Measurements from ENCODE around the gene HYOU1.
"Not testable (repeated sequence)": the region's sequence is repeated elsewhere in the genome, so short reads cannot be mapped to it uniquely, and the experiment has no call there.

Gene HYOU1

GRCh38 chr11:119087123-119087522 is 30.1 kb upstream of the HYOU1 start:
- no peak for DNase-seq

- DNase-seq = peak; percentile 23
Observed at GRCh38 chr11:119085437-119085847, 28.4 kb upstream of the HYOU1 start.

- DNase-seq = peak; percentile 84
Observed at GRCh38 chr11:119084663-119085436, 27.8 kb upstream of the HYOU1 start, which contains the start of gene HMBS. HMBS (plus strand) TSS chr11:119084881; CDS start chr11:119085034, 153 bp downstream.

GRCh38 chr11:119081682-119082260 is 24.8 kb upstream of the HYOU1 start:
- no peak for DNase-seq

- DNase-seq = no peak
Observed at GRCh38 chr11:119078675-119079420, 21.8 kb upstream of the HYOU1 start.

- no peak for DNase-seq
Observed at GRCh38 chr11:119077839-119078238, 20.8 kb upstream of the HYOU1 start.

GRCh38 chr11:119067371-119068222 is 10.6 kb upstream of the HYOU1 start, which contains the start of gene VPS11:
VPS11 (plus strand) TSS chr11:119067818; CDS start chr11:119067824, 6 bp downstream.
- DNase-seq = peak; percentile 98

- DNase-seq = peak; percentile 38
Observed at GRCh38 chr11:119065369-119065768, 8.4 kb upstream of the HYOU1 start.

GRCh38 chr11:119062779-119063178 is 5.8 kb upstream of the HYOU1 start:
- no peak for DNase-seq

GRCh38 chr11:119061256-119061655 is 4.3 kb upstream of the HYOU1 start:
- DNase-seq = no peak

GRCh38 chr11:119059128-119059527 is 2.1 kb upstream of the HYOU1 start:
- not testable (repeated sequence) for DNase-seq

- peak; percentile 43 for DNase-seq
Observed at GRCh38 chr11:119056421-119056999, 495 bp downstream of the HYOU1 start.

- DNase-seq = no peak
Observed at GRCh38 chr11:119055901-119056300, 1.1 kb downstream of the HYOU1 start.

GRCh38 chr11:119054418-119054817 is 2.6 kb downstream of the HYOU1 start:
- DNase-seq = no peak

- no peak for DNase-seq
Observed at GRCh38 chr11:119052163-119052814, 4.7 kb downstream of the HYOU1 start.

- no peak for DNase-seq
Observed at GRCh38 chr11:119051440-119052162, 5.4 kb downstream of the HYOU1 start.

- DNase-seq = no peak
Observed at GRCh38 chr11:119049081-119049480, 7.9 kb downstream of the HYOU1 start.

GRCh38 chr11:119048644-119049043 is 8.4 kb downstream of the HYOU1 start:
- no peak for DNase-seq

GRCh38 chr11:119047205-119047604 is 9.8 kb downstream of the HYOU1 start:
- no peak for DNase-seq

- DNase-seq = no peak
Observed at GRCh38 chr11:119046489-119046888, 10.5 kb downstream of the HYOU1 start.

- no peak for DNase-seq
Observed at GRCh38 chr11:119044708-119045107, 12.3 kb downstream of the HYOU1 start.
